ENCODE results near the gene YIF1B. TPM values are rescaled to one million over a fixed set of nuclear protein-coding genes. Genes with fewer than 3 reads are reported as not detected.

The YIF1B gene
- total RNA-seq, 4 donors from 2014 or later: 24.0 to 42.8 (median 27.3) TPM

GRCh38 chr19:38265921-38266429 is 49.8 kb downstream of the YIF1B start:
- 35 to 72% methylated on average over 12 of the region's 12 CpGs for WGBS, 2 donors
- Histone ChIP-seq H3K36me3 (peaks cover 0 to 11% (median 0%) of the 10 kb centered on the region in 3 donors), H3K27me3 (peaks cover 0 to 15% (median 0%) of the 10 kb centered on the region in 4 donors), H3K27ac (peak overlapping the region; percentile 91 to 98 (median 96)), H3K9me3 (no peaks in the 10 kb centered on the region), H3K4me1 (peaks cover 6 to 64% (median 9%) of the 10 kb centered on the region in 3 donors), H3K4me3 (peak overlapping the region; percentile 63 to 83 (median 75))
- DNase-seq: no peak
- intact Hi-C loops (cut with DNase I): no loop called here
- TF ChIP-seq CTCF (IDR thresholded peaks at IDR 0.05) (no peak), POLR2A (IDR thresholded peaks at IDR 0.05) (no peak)

GRCh38 chr19:38265213-38265861 is 50.4 kb downstream of the YIF1B start:
- Histone ChIP-seq H3K27ac (peak overlapping the region; percentile 91 to 98 (median 96)), H3K27me3 (peaks cover 0 to 15% (median 0%) of the 10 kb centered on the region in 4 donors), H3K4me1 (peaks cover 6 to 58% (median 9%) of the 10 kb centered on the region in 3 donors), H3K9me3 (no peaks in the 10 kb centered on the region), H3K36me3 (peaks cover 0 to 7% (median 0%) of the 10 kb centered on the region in 3 donors), H3K4me3 (peak overlapping the region; percentile 63 to 83 (median 75))
- TF ChIP-seq POLR2A (IDR thresholded peaks at IDR 0.05): peak in 1 of 4 donors; percentile 29
- peak in 1 of 6 experiments; percentile 11 for TF ChIP-seq CTCF (IDR thresholded peaks at IDR 0.05)
- no peak for DNase-seq
- intact Hi-C loops (cut with DNase I): no loop called here
- 21 to 58% methylated on average over 14 of the region's 14 CpGs for WGBS, 2 donors

GRCh38 chr19:38264486-38265212 is 51.1 kb downstream of the YIF1B start, which contains the start of gene SPINT2:
TSS of gene SPINT2 (plus strand) at chr19:38264573. CDS start at chr19:38264893, 320 bp downstream.
- H3K27me3 ChIP-seq: peaks cover 0 to 15% (median 0%) of the 10 kb centered on the region in 4 donors
- H3K27ac ChIP-seq: peak within 1 kb of the TSS; percentile 91 to 98 (median 96)
- no peaks in the 10 kb centered on the region for H3K36me3 ChIP-seq
- peaks cover 6 to 51% (median 9%) of the 10 kb centered on the region in 3 donors for H3K4me1 ChIP-seq
- intact Hi-C loops (cut with DNase I): no loop called here
- 12 to 31% methylated on average over 9 of the region's 78 CpGs for WGBS, 2 donors
- TF ChIP-seq CTCF (IDR thresholded peaks at IDR 0.05) (no peak), POLR2A (IDR thresholded peaks at IDR 0.05) (peak in 3 of 4 donors; percentile 82 to 95 (median 87))
- peak within 1 kb of the TSS; percentile 63 to 83 (median 75) for H3K4me3 ChIP-seq
- no peaks in the 10 kb centered on the region for H3K9me3 ChIP-seq
- DNase-seq: no peak

- no peak for DNase-seq
- Histone ChIP-seq H3K9me3 (no peaks in the 10 kb centered on the region), H3K4me1 (peaks cover 6 to 47% (median 9%) of the 10 kb centered on the region in 3 donors), H3K36me3 (no peaks in the 10 kb centered on the region), H3K4me3 (peak overlapping the region; percentile 63 to 83 (median 75)), H3K27me3 (peaks cover 0 to 15% (median 0%) of the 10 kb centered on the region in 4 donors), H3K27ac (peak overlapping the region; percentile 91 to 98 (median 96))
- WGBS, 2 donors: 44 to 58% methylated on average over 4 to 5 of the region's 34 CpGs
- TF ChIP-seq CTCF (IDR thresholded peaks at IDR 0.05) (no peak), POLR2A (IDR thresholded peaks at IDR 0.05) (no peak)
- intact Hi-C loops (cut with DNase I): no loop called here
Measured at GRCh38 chr19:38263689-38264485, 51.9 kb downstream of the YIF1B start.

Data from esophagus squamous epithelium (tissue), 5 donors.